ENCODE data around the gene ZSCAN5A.
"Not testable (repeated sequence)": the region's sequence is repeated elsewhere in the genome, so short reads cannot be mapped to it uniquely, and the experiment has no call there.

Gene ZSCAN5A

GRCh38 chr19:56309511-56310185 is 5.0 kb downstream of the ZSCAN5A start:
- ChIA-PET POLR2A (no interaction called here), CTCF (interaction anchor here (0.6 to 2.9 kb wide), 42 partner anchors 9 to 1056 kb away, joined by 3 to 30 read pairs (median 4); partner anchors contain the start of gene ZNF444)
- DNase-seq (ENCODE audit: extremely low spot score) = peak; percentile 53
- TF ChIP-seq CTCF (IDR thresholded peaks at IDR 0.05; ENCODE audit: control extremely low read depth, extremely low read depth, low read depth, missing control alignments) = peak; percentile 83

- TF ChIP-seq CTCF (IDR thresholded peaks at IDR 0.05; ENCODE audit: control extremely low read depth, extremely low read depth, low read depth, missing control alignments) = no peak
- DNase-seq (ENCODE audit: extremely low spot score) = no peak
- ChIA-PET CTCF (no interaction called here), POLR2A (no interaction called here)
Observed at GRCh38 chr19:56308792-56309191, 5.8 kb downstream of the ZSCAN5A start.

- CTCF ChIA-PET; DNase-seq (ENCODE audit: extremely low spot score); POLR2A ChIA-PET: not testable (repeated sequence)
Observed at GRCh38 chr19:56307062-56307461, 7.6 kb downstream of the ZSCAN5A start.

GRCh38 chr19:56306016-56306415 is 8.6 kb downstream of the ZSCAN5A start:
- ChIA-PET CTCF (no interaction called here), POLR2A (no interaction called here)
- no peak for DNase-seq (ENCODE audit: extremely low spot score)
- no peak for TF ChIP-seq CTCF (IDR thresholded peaks at IDR 0.05; ENCODE audit: control extremely low read depth, extremely low read depth, low read depth, missing control alignments)

GRCh38 chr19:56304243-56304642 is 10.4 kb downstream of the ZSCAN5A start:
- TF ChIP-seq CTCF (IDR thresholded peaks at IDR 0.05; ENCODE audit: control extremely low read depth, extremely low read depth, low read depth, missing control alignments) = no peak
- ChIA-PET CTCF (interaction anchor here (1.0 to 1.3 kb wide), 2 partner anchors 9 to 51 kb away, joined by 3 to 5 read pairs; no protein-coding TSS in a partner anchor), POLR2A (no interaction called here)
- DNase-seq (ENCODE audit: extremely low spot score) = no peak

- no peak for TF ChIP-seq CTCF (IDR thresholded peaks at IDR 0.05; ENCODE audit: control extremely low read depth, extremely low read depth, low read depth, missing control alignments)
- CTCF ChIA-PET = interaction anchor here (1.2 to 3.6 kb wide), 3 partner anchors 8 to 236 kb away, joined by 3 to 30 read pairs (median 5); no protein-coding TSS in a partner anchor
- POLR2A ChIA-PET = no interaction called here
- no peak for DNase-seq (ENCODE audit: extremely low spot score)
Observed at GRCh38 chr19:56301886-56302620, 12.6 kb downstream of the ZSCAN5A start.

GRCh38 chr19:56301155-56301554 is 13.5 kb downstream of the ZSCAN5A start:
- CTCF ChIA-PET = interaction anchor here (1.2 to 3.6 kb wide), 4 partner anchors 9 to 235 kb away, joined by 3 to 30 read pairs (median 4); no protein-coding TSS in a partner anchor
- TF ChIP-seq CTCF (IDR thresholded peaks at IDR 0.05; ENCODE audit: control extremely low read depth, extremely low read depth, low read depth, missing control alignments) = no peak

More at GRCh38 chr19:56301155-56301554, 13.5 kb downstream of the ZSCAN5A start:
- DNase-seq (ENCODE audit: extremely low spot score) = no peak
- POLR2A ChIA-PET = no interaction called here
